Measurements from ENCODE around the gene TTC29. TPM values are rescaled to one million over a fixed set of nuclear protein-coding genes. Genes with fewer than 3 reads are reported as not detected.

Gene TTC29
- total RNA-seq, 3 donors from 2014 or later (not counting 1 experiment from before 2014, with no cell fraction given) = not detected

DNA sequence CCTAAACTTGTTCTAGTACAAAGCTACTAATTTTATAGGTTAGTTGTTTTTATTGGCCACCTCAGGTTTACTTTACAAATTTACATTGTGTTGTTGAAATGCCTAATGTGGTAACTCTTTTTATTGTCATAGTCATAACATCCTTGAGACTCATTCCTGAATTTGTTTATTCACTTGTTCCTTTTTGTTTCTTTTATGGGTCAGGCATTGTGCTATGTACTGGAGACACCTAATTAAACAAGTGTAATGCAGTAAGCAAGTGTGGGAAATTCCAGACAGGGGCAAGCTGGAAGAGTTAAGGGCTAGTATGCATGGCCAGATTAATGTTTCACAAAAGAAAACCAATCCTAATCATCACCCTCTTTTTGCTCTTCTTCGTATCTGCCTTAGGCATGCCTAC is 30.5 kb upstream of the TTC29 start:
- no peaks in the 10 kb centered on the region for H3K9me3 ChIP-seq (ENCODE audit: control insufficient read depth, insufficient read depth, low read length)
- 17% methylated on average over 1 of the region's 1 CpG for WGBS (ENCODE audit: insufficient coverage)
- H3K4me1 Mint-ChIP-seq = no peaks in the 10 kb centered on the region
- no peak for DNase-seq
- no peaks in the 10 kb centered on the region for H3K4me1 ChIP-seq (ENCODE audit: control insufficient read depth, insufficient read depth, low read length)
- no peak overlapping the region for H3K4me3 ChIP-seq (ENCODE audit: low read length)
- no peak for ATAC-seq
- no peaks in the 10 kb centered on the region for H3K36me3 Mint-ChIP-seq
- H3K27me3 Mint-ChIP-seq (ENCODE audit: low read depth in 2 of 2) = peaks cover 0 to 4% of the 10 kb centered on the region in 2 donors
- no peaks in the 10 kb centered on the region for H3K9me3 Mint-ChIP-seq
- intact Hi-C loops (cut with micrococcal nuclease) = no loop called here
- H3K36me3 ChIP-seq (ENCODE audit: control insufficient read depth, insufficient read depth, low read length) = no peaks in the 10 kb centered on the region
- H3K27me3 ChIP-seq (ENCODE audit: control insufficient read depth, insufficient read depth, low read length) = no peaks in the 10 kb centered on the region
- H3K27ac ChIP-seq (ENCODE audit: low read length) = no peak overlapping the region
- no peak overlapping the region for H3K27ac Mint-ChIP-seq
- TF ChIP-seq CTCF (IDR thresholded peaks at IDR 0.05) = no peak
- no peak overlapping the region for H3K4me3 Mint-ChIP-seq

DNA sequence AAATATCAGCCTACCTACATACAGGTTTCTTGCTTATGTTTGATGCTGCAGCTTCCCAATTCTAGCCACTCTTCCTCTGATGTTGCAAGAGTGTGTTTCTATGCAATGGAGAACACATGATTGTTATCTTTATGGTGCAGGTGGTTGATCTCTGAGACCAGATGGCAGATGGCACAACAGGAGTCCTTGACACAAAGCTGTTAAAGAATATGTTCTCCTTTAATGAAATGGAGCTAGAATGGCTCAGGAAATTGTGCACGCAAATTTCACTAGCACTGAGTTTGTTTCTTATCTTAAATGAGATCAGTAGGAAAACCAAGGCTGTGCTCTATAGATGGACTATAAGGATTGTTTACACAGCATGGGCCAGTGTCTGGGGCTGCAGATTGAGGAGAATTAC is 29.9 kb upstream of the TTC29 start:
- H3K27me3 ChIP-seq (ENCODE audit: control insufficient read depth, insufficient read depth, low read length) = no peaks in the 10 kb centered on the region
- no peak for TF ChIP-seq CTCF (IDR thresholded peaks at IDR 0.05)
- ATAC-seq = no peak
- no peak overlapping the region for H3K4me3 Mint-ChIP-seq
- H3K36me3 Mint-ChIP-seq = no peaks in the 10 kb centered on the region
- no peaks in the 10 kb centered on the region for H3K9me3 Mint-ChIP-seq
- no peak for DNase-seq
- no peaks in the 10 kb centered on the region for H3K4me1 ChIP-seq (ENCODE audit: control insufficient read depth, insufficient read depth, low read length)
- intact Hi-C loops (cut with micrococcal nuclease) = no loop called here
- H3K4me1 Mint-ChIP-seq = no peaks in the 10 kb centered on the region
- no peak overlapping the region for H3K27ac ChIP-seq (ENCODE audit: low read length)
- no peak overlapping the region for H3K27ac Mint-ChIP-seq
- H3K4me3 ChIP-seq (ENCODE audit: low read length) = no peak overlapping the region
- no peaks in the 10 kb centered on the region for H3K9me3 ChIP-seq (ENCODE audit: control insufficient read depth, insufficient read depth, low read length)
- peaks cover 0 to 4% of the 10 kb centered on the region in 2 donors for H3K27me3 Mint-ChIP-seq (ENCODE audit: low read depth in 2 of 2)
- 7% methylated on average over 1 of the region's 1 CpG for WGBS (ENCODE audit: insufficient coverage)
- no peaks in the 10 kb centered on the region for H3K36me3 ChIP-seq (ENCODE audit: control insufficient read depth, insufficient read depth, low read length)

DNA sequence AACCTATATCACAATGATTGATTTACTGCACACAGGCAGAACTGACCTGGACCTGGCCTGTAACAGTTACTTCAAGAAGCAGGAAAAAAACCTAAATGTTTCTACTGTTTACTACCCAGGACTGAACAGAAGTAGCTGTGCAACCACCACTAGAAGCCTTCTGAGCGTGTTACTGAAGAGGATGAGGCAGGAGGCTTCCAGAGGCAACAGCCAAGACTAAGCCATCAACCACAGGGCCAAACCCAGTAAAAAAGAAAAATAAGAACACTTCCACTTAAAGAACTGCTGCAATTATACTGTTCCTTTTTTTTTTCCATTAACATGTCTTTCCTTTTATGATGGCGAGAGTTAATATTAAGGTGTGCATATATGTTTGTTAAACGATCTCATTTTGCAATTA is 29.4 kb upstream of the TTC29 start:
- Histone ChIP-seq H3K36me3 (ENCODE audit: control insufficient read depth, insufficient read depth, low read length) (no peaks in the 10 kb centered on the region), H3K9me3 (ENCODE audit: control insufficient read depth, insufficient read depth, low read length) (no peaks in the 10 kb centered on the region), H3K4me1 (ENCODE audit: control insufficient read depth, insufficient read depth, low read length) (no peaks in the 10 kb centered on the region), H3K4me3 (ENCODE audit: low read length) (no peak overlapping the region), H3K27ac (ENCODE audit: low read length) (no peak overlapping the region), H3K27me3 (ENCODE audit: control insufficient read depth, insufficient read depth, low read length) (no peaks in the 10 kb centered on the region)
- Mint-ChIP-seq H3K4me1 (no peaks in the 10 kb centered on the region), H3K27me3 (ENCODE audit: low read depth in 2 of 2) (peaks cover 0 to 4% of the 10 kb centered on the region in 2 donors), H3K36me3 (no peaks in the 10 kb centered on the region), H3K27ac (no peak overlapping the region), H3K9me3 (no peaks in the 10 kb centered on the region), H3K4me3 (no peak overlapping the region)
- DNase-seq (no peak), ATAC-seq (no peak)
- intact Hi-C loops (cut with micrococcal nuclease) = no loop called here
- TF ChIP-seq CTCF (IDR thresholded peaks at IDR 0.05) = no peak
- 25% methylated on average over 1 of the region's 3 CpGs for WGBS (ENCODE audit: insufficient coverage)

- no peak overlapping the region for H3K4me3 Mint-ChIP-seq
- H3K4me1 Mint-ChIP-seq = no peaks in the 10 kb centered on the region
- Histone ChIP-seq H3K4me3 (ENCODE audit: low read length) (no peak overlapping the region), H3K4me1 (ENCODE audit: control insufficient read depth, insufficient read depth, low read length) (no peaks in the 10 kb centered on the region), H3K27me3 (ENCODE audit: control insufficient read depth, insufficient read depth, low read length) (no peaks in the 10 kb centered on the region), H3K27ac (ENCODE audit: low read length) (no peak overlapping the region), H3K36me3 (ENCODE audit: control insufficient read depth, insufficient read depth, low read length) (no peaks in the 10 kb centered on the region), H3K9me3 (ENCODE audit: control insufficient read depth, insufficient read depth, low read length) (no peaks in the 10 kb centered on the region)
- no peaks in the 10 kb centered on the region for H3K9me3 Mint-ChIP-seq
- TF ChIP-seq CTCF (IDR thresholded peaks at IDR 0.05) = no peak
- peaks cover 0 to 4% of the 10 kb centered on the region in 2 donors for H3K27me3 Mint-ChIP-seq (ENCODE audit: low read depth in 2 of 2)
- ATAC-seq (no peak), DNase-seq (no peak)
- WGBS (ENCODE audit: insufficient coverage) = 90% methylated on average over 4 of the region's 5 CpGs
- intact Hi-C loops (cut with micrococcal nuclease) = no loop called here
- H3K27ac Mint-ChIP-seq = no peak overlapping the region
- H3K36me3 Mint-ChIP-seq = no peaks in the 10 kb centered on the region
Measured at GRCh38 chr4:146972036-146972435, 26.4 kb upstream of the TTC29 start.
